PFSK-1 (cell line): Measurements from ENCODE around the gene PRDM16.

Experiments
- FOXP2 ChIP-seq: optimal IDR thresholded peaks from 2 replicates; pipeline ENCODE3; 2011; ENCODE audit warnings: borderline replicate concordance, control low read depth, inconsistent platforms; ENCODE audit not compliant: insufficient read depth; ENCODE audit errors: extremely low read length, extremely low read depth
- POLR2AphosphoS5 ChIP-seq: IDR thresholded peaks from 2 replicates; pipeline ENCODE4 v1.6.1; 2012; ENCODE audit warnings: low read depth, mild to moderate bottlenecking, control low read depth, low read length, moderate library complexity
- SIN3A ChIP-seq: IDR thresholded peaks from 2 replicates; pipeline ENCODE4 v1.6.1; 2012; ENCODE audit warnings: mild to moderate bottlenecking, low read length, moderate library complexity, borderline replicate concordance; ENCODE audit not compliant: insufficient read depth
- TAF1 ChIP-seq: IDR thresholded peaks from 2 replicates; pipeline ENCODE4 v1.6.1; 2012; ENCODE audit warnings: low read length, control low read depth, borderline replicate concordance; ENCODE audit not compliant: insufficient read depth
- TF ChIP-seq, protein P1 (sequence below), 2 experiments: IDR thresholded peaks; 2 replicates each; pipeline versions ENCODE4 v1.6.1 to v1.8.0; 2011 to 2012; ENCODE audit warnings: low read depth in 2 of 2, low read length in 2 of 2, control low read depth in 1 of 2, inconsistent platforms in 1 of 2, mild to moderate bottlenecking in 1 of 2, moderate library complexity in 1 of 2; ENCODE audit not compliant: insufficient read depth in 1 of 2

The PRDM16 gene

GRCh38 chr1:3265835-3266805 lies 197.1 kb downstream of the PRDM16 start:
- TF ChIP-seq FOXP2 (no peak), SIN3A (no peak)

- TF ChIP-seq, protein P1, sequence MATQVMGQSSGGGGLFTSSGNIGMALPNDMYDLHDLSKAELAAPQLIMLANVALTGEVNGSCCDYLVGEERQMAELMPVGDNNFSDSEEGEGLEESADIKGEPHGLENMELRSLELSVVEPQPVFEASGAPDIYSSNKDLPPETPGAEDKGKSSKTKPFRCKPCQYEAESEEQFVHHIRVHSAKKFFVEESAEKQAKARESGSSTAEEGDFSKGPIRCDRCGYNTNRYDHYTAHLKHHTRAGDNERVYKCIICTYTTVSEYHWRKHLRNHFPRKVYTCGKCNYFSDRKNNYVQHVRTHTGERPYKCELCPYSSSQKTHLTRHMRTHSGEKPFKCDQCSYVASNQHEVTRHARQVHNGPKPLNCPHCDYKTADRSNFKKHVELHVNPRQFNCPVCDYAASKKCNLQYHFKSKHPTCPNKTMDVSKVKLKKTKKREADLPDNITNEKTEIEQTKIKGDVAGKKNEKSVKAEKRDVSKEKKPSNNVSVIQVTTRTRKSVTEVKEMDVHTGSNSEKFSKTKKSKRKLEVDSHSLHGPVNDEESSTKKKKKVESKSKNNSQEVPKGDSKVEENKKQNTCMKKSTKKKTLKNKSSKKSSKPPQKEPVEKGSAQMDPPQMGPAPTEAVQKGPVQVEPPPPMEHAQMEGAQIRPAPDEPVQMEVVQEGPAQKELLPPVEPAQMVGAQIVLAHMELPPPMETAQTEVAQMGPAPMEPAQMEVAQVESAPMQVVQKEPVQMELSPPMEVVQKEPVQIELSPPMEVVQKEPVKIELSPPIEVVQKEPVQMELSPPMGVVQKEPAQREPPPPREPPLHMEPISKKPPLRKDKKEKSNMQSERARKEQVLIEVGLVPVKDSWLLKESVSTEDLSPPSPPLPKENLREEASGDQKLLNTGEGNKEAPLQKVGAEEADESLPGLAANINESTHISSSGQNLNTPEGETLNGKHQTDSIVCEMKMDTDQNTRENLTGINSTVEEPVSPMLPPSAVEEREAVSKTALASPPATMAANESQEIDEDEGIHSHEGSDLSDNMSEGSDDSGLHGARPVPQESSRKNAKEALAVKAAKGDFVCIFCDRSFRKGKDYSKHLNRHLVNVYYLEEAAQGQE (IDR thresholded peaks at IDR 0.05; ENCODE audit: insufficient read depth in 1 of 2, low read depth in 2 of 2, low read length in 2 of 2), result no peak
- TF ChIP-seq POLR2AphosphoS5, result no peak
- TF ChIP-seq FOXP2, result no peak
- TF ChIP-seq TAF1, result no peak
- TF ChIP-seq SIN3A, result no peak
Observed at GRCh38 chr1:3266870-3267549, 198.0 kb downstream of the PRDM16 start.

DNA sequence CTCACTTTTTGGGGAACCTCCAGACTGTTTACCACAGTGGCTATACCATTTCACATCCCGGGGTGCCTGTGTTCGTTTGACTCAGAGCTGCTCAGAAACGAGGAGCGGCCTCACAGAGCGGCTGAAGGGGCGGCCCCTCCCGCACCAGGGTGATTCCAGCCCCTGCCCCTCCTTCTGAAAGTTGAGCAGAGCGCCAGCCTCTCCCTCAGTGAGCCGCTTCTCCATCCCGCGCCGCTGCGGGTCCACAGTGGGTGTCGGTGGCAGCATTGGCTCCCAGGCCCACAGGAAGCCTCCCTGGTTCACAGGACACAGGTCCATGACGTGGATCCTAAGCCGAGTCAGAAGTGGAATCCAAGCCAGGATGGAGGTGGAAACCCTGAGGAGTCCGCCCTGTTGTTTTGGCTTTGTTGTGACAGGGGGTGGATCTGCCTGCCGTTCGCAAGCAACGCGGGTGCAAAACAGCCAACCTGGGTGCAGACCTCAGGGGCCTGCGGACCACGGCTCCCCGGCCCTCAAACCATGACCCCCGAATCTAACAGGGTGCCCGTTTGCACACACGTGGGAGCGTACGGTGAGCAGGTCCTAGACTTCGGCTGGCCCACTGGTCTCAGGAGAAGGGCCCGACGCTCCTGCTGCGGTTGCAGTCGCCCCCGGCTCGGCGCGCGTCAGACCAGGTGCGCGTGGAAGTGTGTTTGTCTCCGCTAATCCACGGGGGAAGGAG lies 198.7 kb downstream of the PRDM16 start:
- no peak for TF ChIP-seq SIN3A
- TF ChIP-seq, protein P1 (IDR thresholded peaks at IDR 0.05; ENCODE audit: insufficient read depth in 1 of 2, low read depth in 2 of 2, low read length in 2 of 2), result no peak
- TF ChIP-seq POLR2AphosphoS5, result no peak
- no peak for TF ChIP-seq TAF1
- TF ChIP-seq FOXP2, result no peak

- TF ChIP-seq SIN3A (no peak), TAF1 (no peak), FOXP2 (no peak), POLR2AphosphoS5 (no peak)
- TF ChIP-seq, protein P1 (IDR thresholded peaks at IDR 0.05; ENCODE audit: insufficient read depth in 1 of 2, low read depth in 2 of 2, low read length in 2 of 2), result no peak
Observed at GRCh38 chr1:3268281-3268680, 199.3 kb downstream of the PRDM16 start.

DNA sequence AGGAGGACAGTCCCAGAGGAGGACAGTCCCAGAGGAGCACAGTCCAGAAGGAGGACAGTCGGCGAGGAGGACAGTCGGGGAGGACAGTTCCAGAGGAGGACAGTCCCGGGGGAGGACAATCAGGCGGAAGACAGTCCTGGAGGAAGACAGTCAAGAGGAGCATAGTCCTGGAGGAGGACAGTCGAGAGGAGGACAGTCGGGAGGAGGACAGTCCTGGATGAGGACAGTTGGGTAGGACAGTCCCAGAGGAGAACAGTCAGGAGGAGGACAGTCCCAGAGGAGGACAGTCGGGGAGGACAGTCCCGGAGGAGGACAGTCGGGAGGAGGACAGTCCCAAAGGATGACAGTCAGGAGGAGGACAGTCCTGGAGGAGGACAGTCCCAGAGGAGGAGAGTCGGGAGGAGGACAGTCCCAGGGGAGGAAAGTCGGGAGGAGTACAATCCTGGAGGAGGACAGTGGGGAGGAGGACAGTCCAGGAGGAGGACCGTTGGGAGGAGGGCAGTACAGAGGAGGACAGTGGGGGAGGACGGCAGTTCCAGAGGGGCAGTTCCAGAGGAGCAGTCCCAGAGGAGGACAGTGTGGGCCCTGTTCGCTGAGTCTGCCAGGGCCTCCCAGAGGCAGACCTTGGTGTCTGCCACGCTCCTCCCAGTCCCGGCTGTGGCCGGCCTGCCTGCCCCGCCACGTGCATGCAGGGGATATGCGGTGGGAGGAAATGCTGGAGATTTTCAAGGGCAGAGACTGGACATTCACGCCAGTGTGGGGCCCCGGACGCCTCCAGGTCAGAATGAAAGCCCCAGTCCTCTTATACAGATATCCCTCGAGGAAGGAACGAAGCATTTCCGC lies 201.6 kb downstream of the PRDM16 start:
- TF ChIP-seq POLR2AphosphoS5, result no peak
- no peak for TF ChIP-seq SIN3A
- TF ChIP-seq FOXP2, result no peak

DNA sequence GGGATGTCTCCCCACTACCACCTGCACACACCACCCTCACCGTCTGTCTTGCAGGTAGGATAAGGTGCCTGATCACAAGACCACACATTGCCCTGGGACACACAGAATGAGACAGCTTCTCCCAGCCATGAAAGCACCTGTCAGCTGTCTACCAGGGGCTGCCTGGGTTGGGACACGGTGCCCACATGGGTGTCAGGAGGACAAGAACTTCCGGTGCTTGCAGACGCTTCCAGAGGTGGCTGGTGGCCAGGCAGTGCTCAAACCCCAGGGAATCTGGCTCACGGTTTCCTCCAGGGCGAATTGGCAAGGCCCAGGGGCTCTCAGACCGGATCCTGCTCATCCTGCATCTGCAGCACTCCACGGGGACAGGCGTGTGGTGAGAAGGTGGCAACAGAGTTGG lies 202.9 kb downstream of the PRDM16 start:
- TF ChIP-seq, protein P1 (IDR thresholded peaks at IDR 0.05; ENCODE audit: insufficient read depth in 1 of 2, low read depth in 2 of 2, low read length in 2 of 2), result no peak
- TF ChIP-seq TAF1 (no peak), FOXP2 (no peak), POLR2AphosphoS5 (no peak), SIN3A (no peak)
